Gastrocnemius medialis (tissue), 4 donors: Measurements from ENCODE around the gene PPM1M.

ENCODE experiments used
- CTCF ChIP-seq, 5 experiments: fragments of 450-650 bp in 3 of 5; fragments of 200-600 bp in 2 of 5; sonication (generic) in 2 of 5; IDR thresholded peaks in 4 of 5; conservative IDR thresholded peaks in 1 of 5; 1 replicate in 4 of 5; 2 replicates in 1 of 5; pipeline ENCODE4 v1.5.1; 2016 to 2019; ENCODE audit warnings: antibody characterized with exemption in 5 of 5, mild to moderate bottlenecking in 3 of 5, moderate library complexity in 3 of 5
- POLR2A ChIP-seq, 2 donors: fragments of 450-650 bp; IDR thresholded peaks; one replicate each; pipeline ENCODE4 v1.6.1; 2017; ENCODE audit warnings: antibody characterized with exemption in 2 of 2, mild to moderate bottlenecking in 2 of 2, moderate library complexity in 2 of 2

GRCh38 chr3:52210037-52210436 lies 35.5 kb upstream of the PPM1M start:
- no peak for TF ChIP-seq POLR2A (IDR thresholded peaks at IDR 0.05)
- TF ChIP-seq CTCF (IDR thresholded peaks at IDR 0.05 in 4 of 5, conservative IDR thresholded peaks at IDR 0.05 in 1 of 5), result no peak
